ENCODE measurements around the gene RALY.
A peak's percentile ranks its signal among the peaks of the same experiment; 100 is the strongest.

RALY gene

GRCh38 chr20:33990075-33990474 lies 3.6 kb upstream of the RALY start:
- no peak for DNase-seq

GRCh38 chr20:33991502-33991901 lies 2.2 kb upstream of the RALY start:
- DNase-seq, result no peak

- DNase-seq, result no peak
These were observed 1.4 kb upstream of the RALY start for GRCh38 chr20:33992145-33992922.

- peak; percentile 99 for DNase-seq
These were observed 662 bp upstream of the RALY start for GRCh38 chr20:33992923-33993575.

- DNase-seq, result peak; percentile 77
These were observed 657 bp downstream of the RALY start for GRCh38 chr20:33994222-33994913.

GRCh38 chr20:33995053-33995831 lies 1.5 kb downstream of the RALY start:
- DNase-seq, result no peak

GRCh38 chr20:33999025-33999649 lies 5.4 kb downstream of the RALY start:
- no peak for DNase-seq

GRCh38 chr20:34001378-34001777 lies 7.7 kb downstream of the RALY start:
- no peak for DNase-seq

GRCh38 chr20:34004227-34004626 lies 10.5 kb downstream of the RALY start:
- DNase-seq, result no peak

- no peak for DNase-seq
These were observed 11.2 kb downstream of the RALY start for GRCh38 chr20:34004790-34005457.

- DNase-seq, result no peak
These were observed 12.9 kb downstream of the RALY start for GRCh38 chr20:34006619-34007018.

- no peak for DNase-seq
These were observed 14.8 kb downstream of the RALY start for GRCh38 chr20:34008477-34008876.

- DNase-seq, result no peak
These were observed 16.8 kb downstream of the RALY start for GRCh38 chr20:34010405-34010931.

- no peak for DNase-seq
These were observed 17.6 kb downstream of the RALY start for GRCh38 chr20:34011275-34011674.

GRCh38 chr20:34012330-34012729 lies 18.6 kb downstream of the RALY start:
- DNase-seq, result no peak

GRCh38 chr20:34012735-34013134 lies 19.0 kb downstream of the RALY start:
- DNase-seq, result no peak

GRCh38 chr20:34013554-34013953 lies 19.8 kb downstream of the RALY start:
- no peak for DNase-seq

- no peak for DNase-seq
These were observed 21.2 kb downstream of the RALY start for GRCh38 chr20:34014878-34015277.

- DNase-seq, result no peak
These were observed 22.0 kb downstream of the RALY start for GRCh38 chr20:34015401-34016335.

- DNase-seq, result no peak
These were observed 23.0 kb downstream of the RALY start for GRCh38 chr20:34016736-34017135.

GRCh38 chr20:34017610-34018009 lies 23.9 kb downstream of the RALY start:
- no peak for DNase-seq

Data from stimulated activated CD4-positive, alpha-beta T cell treated with anti-CD3 and anti-CD28 coated beads, Interleukin-1b, Interleukin-23, amount 100 ng/mL, for 48 hours (primary cell).